K562 (cell line): Measurements from ENCODE around the gene SPAG7.

ENCODE experiments used
- CHD1 ChIP-seq: fragments of 200-600 bp; sonication (generic); IDR thresholded peaks from one replicate; pipeline ENCODE4 v1.6.1; 2012; ENCODE audit warnings: mild to moderate bottlenecking, moderate library complexity, low read length, inconsistent platforms
- CTCF ChIP-seq, 3 experiments: IDR thresholded peaks in 2 of 3; conservative IDR thresholded peaks in 1 of 3; 2 replicates each; pipeline ENCODE4 v1.5.1; 2011 to 2012; ENCODE audit warnings: low read length in 3 of 3, mild to moderate bottlenecking in 3 of 3, control low read depth in 2 of 3, improper control_type of control experiment in 1 of 3, inconsistent platforms in 1 of 3, low read depth in 1 of 3, mixed read lengths in 1 of 3, moderate library complexity in 1 of 3; ENCODE audit not compliant: insufficient read depth in 2 of 3
- ELK1 ChIP-seq: sonication (generic); formaldehyde crosslinking; IDR thresholded peaks from 2 replicates; pipeline ENCODE4 v1.8.1; 2022; ENCODE audit warnings: missing genetic modification reagents
- HNRNPLL ChIP-seq: fragments of 200-400 bp; formaldehyde crosslinking; IDR thresholded peaks from 2 replicates; pipeline ENCODE4 v1.6.1; 2017; ENCODE audit warnings: low read length, low read depth, mild to moderate bottlenecking; ENCODE audit not compliant: poor library complexity, severe bottlenecking
- IRF9 ChIP-seq: fragments of 450-650 bp; IDR thresholded peaks from 2 replicates; pipeline ENCODE4 v1.6.1; 2016; ENCODE audit warnings: missing biosample characterization, missing genetic modification characterization
- MXD1 ChIP-seq: fragments of 250-450 bp; sonication (Bioruptor Pico); IDR thresholded peaks from 2 replicates; pipeline ENCODE4 v1.8.0; 2021; ENCODE audit warnings: borderline replicate concordance, mild to moderate bottlenecking, moderate library complexity; ENCODE audit not compliant: poor library complexity, severe bottlenecking
- NFE2 ChIP-seq: IDR thresholded peaks from 2 replicates; pipeline ENCODE4 v1.6.1; 2014; ENCODE audit warnings: antibody characterized with exemption, low read depth
- PBX2 ChIP-seq, 2 experiments: IDR thresholded peaks in 1 of 2; conservative IDR thresholded peaks in 1 of 2; 2 replicates each; pipeline ENCODE4 v1.6.1; 2016; ENCODE audit warnings: low read depth in 2 of 2, mild to moderate bottlenecking in 1 of 2, missing compliant biosample characterization in 1 of 2, missing genetic modification characterization in 1 of 2, moderate library complexity in 1 of 2
- POLR2A ChIP-seq: fragments of 450-650 bp; conservative IDR thresholded peaks from 2 replicates; pipeline ENCODE4 v1.6.1; 2016
- RAD21 ChIP-seq, 2 experiments: fragments of 250-450 bp in 1 of 2; fragments of 450-650 bp in 1 of 2; sonication (Bioruptor Pico) in 1 of 2; formaldehyde crosslinking in 1 of 2; IDR thresholded peaks in 1 of 2; conservative IDR thresholded peaks in 1 of 2; 2 replicates each; pipeline versions ENCODE4 v1.4.0 to v1.8.0; 2020 to 2022; ENCODE audit warnings: mild to moderate bottlenecking in 2 of 2, moderate library complexity in 1 of 2
- RFX5 ChIP-seq: IDR thresholded peaks from 2 replicates; pipeline ENCODE4 v1.6.1; 2011; ENCODE audit warnings: low read depth, mild to moderate bottlenecking, improper control_type of control experiment, low read length
- TCF3 ChIP-seq: sonication (generic); formaldehyde crosslinking; IDR thresholded peaks from 2 replicates; pipeline ENCODE4 v1.4.0; 2020; ENCODE audit warnings: mild to moderate bottlenecking, missing genetic modification reagents

GRCh38 chr17:4966844-4967538 is 626 bp downstream of the SPAG7 start:
- TF ChIP-seq RFX5 (no peak), ELK1 (CRISPR knock-in tag) (no peak), TCF3 (CRISPR knock-in tag) (0 out of 2 replicates have a peak, but pooled peaks have one; percentile 7), MXD1 (CRISPR knock-in tag) (no peak), IRF9 (tag) (no peak), POLR2A (0 out of 2 replicates have a peak, but pooled peaks have one; percentile 20), CTCF (IDR thresholded peaks at IDR 0.05 in 2 of 3, conservative IDR thresholded peaks at IDR 0.05 in 1 of 3; ENCODE audit: insufficient read depth in 2 of 3, low read depth in 1 of 3, low read length in 3 of 3) (no peak), PBX2 (CRISPR knock-in tag; IDR thresholded peaks at IDR 0.05; ENCODE audit: low read depth) (peak; percentile 89), PBX2 (tag; conservative IDR thresholded peaks at IDR 0.05; ENCODE audit: low read depth) (peak; percentile 99), CHD1 (no peak), RAD21 (CRISPR knock-in tag; conservative IDR thresholded peaks at IDR 0.05 in 1 of 2, IDR thresholded peaks at IDR 0.05 in 1 of 2) (no peak), HNRNPLL (peak; percentile 93), NFE2 (no peak)
